ENCODE measurements around the gene ZNF124.
"Not testable (repeated sequence)": the region's sequence is repeated elsewhere in the genome, so short reads cannot be mapped to it uniquely, and the experiment has no call there.

ZNF124 gene

DNA sequence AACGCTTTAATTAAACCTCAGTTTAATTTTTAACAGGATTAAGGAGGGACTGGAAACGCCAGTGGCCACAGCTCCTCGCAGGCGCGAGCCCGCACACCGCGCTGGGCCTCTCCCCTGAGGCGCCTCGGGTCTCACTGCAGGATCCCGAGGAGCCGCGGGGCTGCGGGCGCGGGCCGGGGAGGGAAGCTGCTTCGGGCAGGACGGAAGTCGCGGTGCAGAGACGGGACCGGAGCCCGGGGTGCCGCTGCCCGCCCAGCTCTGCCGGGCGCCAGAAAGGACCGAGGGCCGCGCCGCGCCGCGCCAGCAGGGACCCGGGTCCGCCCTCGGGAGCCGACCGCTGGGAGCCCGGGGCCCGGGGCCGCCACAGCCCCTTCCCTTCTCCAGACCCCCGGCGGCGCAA is 377 bp downstream of the ZNF124 start:
- not testable (repeated sequence) for DNase-seq

DNA sequence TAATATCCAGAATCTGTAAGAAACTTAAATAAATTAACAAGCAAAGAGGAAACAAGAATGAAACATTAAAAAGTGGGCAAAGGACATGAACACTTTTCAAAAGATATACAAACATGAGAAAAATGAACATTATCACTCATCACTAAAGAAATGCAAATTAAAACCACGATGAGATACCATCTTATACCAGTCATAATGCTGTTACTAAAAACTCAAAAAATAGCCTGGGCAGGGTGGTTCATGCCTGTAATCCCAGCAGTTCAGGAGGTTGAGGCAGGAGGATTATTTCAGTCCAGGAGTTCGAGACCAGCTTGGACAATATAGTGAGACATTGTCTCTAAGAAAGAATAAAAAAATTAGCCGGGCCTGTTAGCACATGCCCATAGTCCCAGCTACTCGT is 6.1 kb downstream of the ZNF124 start:
- no peak for DNase-seq

DNA sequence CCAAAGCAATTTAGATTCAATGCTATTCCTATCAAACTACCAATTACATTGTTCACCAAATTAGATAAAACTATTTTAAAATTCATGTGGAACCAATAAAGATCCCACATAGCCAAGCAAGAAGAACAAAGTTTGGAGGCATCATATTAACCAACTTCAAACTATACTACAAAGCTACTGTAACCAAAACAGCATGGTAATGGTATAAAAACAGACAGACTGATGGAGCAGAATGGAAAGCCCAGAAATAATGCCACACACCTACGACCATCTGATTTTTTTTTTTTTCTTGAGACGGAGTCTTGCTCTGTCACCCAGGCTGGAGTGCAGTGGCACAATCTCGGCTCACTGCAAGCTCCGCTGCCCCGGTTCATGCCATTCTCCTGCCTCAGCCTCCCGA is 7.1 kb downstream of the ZNF124 start:
- DNase-seq: no peak

DNA sequence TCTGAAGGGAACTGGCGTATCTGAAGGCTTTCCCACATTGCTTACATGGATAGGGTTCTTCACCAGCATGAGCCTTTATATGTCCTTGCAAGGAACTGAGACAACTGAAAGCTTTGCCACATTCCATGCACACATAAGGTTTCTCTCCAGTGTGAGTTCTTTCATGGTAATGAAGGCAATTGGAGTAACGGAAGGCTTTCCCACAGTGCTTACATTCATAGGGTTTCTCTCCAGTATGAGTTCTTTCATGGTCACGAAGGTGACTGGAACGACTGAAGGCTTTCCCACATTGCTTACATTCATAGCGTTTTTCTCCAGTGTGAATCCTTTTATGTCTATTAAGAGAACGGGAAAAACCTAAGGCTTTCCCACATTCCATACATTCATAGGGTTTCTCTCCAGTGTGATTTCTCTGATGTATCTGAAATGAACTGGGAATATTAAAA is 15.0 kb downstream of the ZNF124 start:
- DNase-seq: no peak

DNA sequence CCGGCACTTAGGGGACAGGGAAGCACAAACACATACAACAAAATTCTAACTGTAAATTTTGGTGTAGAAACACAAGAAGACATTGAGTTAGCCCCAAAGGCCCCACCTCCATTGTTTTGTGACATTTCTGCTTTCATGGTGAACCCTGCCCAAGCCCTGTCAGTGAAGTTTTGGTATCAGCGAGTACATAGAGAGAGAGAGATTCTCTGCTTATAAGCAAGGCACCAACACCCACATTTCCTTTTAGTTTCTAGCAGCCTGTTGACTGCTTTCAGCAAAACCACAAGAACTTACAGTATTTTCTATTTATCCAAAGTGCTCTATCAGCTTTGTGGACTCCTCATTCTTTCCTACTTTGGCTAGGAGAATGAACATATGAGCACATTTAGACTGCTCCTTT is 24.0 kb downstream of the ZNF124 start:
- no peak for DNase-seq

DNA sequence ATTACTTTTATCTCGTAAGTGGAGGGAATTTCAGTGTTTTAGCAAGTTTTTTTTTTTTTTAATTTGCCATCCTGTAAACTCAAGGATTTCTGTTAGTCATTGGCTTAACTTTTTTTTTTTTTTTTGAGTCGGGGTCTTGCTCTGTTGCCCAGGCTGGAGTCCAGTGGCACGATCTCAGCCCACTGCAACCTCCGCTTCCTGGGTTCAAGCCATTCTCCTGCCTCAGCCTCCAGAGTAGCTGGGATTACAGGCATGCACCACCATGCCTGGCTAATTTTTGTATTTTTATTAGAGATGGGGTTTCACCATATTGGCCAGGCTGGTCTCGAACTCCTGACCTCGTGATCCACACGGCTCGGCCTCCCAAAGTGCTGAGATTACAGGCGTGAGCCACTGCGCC is 24.7 kb downstream of the ZNF124 start:
- not testable (repeated sequence) for DNase-seq

DNA sequence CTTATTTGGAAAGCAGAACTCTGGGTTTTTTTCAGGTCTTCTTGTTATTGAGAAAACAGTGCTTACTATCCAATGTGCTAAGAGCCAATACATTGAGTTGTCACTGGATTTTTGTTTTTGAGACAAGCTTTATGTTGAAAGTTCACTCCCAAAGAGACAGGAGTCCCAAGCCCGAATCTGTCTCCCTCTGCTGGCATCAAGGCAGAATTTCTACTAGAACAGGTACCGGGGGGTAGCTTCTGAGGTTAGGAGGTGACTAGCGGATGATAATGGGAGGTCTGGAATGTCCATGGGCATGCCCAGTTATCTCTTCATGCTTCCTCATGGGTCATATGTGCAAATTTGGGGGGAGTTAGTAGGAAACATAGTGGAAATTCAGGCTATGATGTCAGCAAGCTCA is 25.1 kb downstream of the ZNF124 start:
- DNase-seq: no peak

DNA sequence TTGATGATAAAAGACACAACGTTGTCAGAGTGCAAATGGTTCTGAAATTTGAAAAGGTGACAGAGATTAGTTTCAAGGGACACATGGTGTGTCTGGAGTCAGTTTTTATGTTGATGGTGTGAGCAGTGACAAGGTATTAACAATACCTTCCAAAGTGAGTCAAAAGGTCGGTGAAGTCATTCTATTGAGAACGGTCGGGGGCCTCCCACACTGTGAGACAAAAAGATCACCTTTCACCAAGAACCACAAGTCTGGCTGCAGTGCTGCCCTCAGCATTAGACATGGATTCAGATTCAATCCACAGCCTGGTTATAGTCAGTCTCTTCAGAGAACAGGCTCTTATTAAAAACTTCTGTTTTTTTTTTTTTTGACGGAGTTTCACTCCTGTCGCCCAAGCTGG is 26.5 kb downstream of the ZNF124 start:
- DNase-seq: no peak

DNA sequence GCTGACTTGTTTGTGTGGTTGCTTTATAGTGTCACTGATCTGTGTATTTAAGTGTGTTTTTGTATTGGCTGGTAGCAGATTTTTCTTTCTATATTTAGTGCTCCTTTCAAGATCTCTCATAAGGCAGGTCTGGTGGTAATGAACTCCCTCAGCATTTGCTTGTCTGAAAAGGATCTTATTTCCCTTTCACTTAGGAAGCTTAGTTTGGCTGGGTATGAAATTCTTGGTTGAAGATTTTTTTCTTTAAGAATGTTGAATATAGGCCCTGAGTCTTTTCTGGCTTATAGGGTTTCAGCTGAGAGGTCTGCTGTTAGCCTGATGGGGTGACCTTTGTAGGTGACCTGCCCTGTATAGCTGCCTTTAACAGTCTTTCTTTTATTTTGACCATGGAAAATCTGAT is 32.3 kb downstream of the ZNF124 start:
- DNase-seq: not testable (repeated sequence)

DNA sequence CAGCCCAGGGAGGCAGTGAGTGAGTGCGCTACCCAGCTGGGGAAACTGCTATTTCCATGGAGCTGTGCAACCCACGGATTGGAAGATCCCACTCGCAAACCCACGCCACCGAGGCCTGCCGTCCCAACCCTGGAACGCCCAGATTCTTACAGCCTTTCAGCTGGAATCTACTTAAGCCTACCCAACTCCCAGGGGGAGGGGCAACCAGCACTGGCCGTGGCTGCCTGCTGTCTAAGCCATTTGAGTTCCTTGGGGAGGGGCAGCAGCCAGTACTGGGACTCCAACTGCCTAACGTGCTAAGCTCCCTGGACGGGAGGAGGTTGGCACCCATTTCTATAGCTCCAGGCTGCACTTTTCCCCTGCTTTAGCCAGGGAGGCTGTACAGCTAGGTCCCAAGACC is 40.6 kb downstream of the ZNF124 start:
- DNase-seq: no peak

DNA sequence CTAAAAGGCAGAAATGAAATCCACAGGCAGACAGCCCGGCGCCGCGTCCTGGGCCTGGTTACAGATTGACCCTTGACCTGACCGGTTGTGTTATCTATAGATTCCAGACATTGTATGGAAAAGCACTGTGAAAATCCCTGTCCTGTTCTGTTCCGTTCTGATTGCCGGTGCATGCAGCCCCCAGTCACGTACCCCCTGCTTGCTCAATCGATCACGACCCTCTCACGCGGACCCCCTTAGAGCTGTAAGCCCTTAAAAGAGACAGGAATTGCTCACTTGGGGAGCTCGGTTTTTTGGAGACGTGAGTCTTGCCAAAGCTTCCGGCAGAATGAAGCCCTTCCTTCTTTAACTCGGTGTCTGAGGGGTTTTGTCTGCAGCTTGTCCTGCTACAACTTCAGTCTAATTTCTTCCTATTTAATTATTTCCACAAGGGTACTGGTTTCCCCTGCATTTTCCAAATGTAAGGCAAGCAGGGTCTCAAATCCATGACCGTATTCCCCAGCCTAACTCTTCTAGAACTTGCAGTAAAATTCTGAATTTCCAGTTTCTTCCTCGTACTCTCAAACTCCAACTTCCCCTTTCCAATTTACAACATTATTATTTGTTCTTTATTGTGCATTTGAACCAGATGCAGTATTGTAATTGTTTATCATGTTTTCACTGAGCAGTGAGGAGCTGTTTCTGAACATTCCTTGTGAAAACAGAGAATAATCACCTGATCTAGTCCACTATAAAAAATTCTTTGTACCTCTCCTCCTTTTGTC is 44.1 kb downstream of the ZNF124 start:
- not testable (repeated sequence) for DNase-seq

DNA sequence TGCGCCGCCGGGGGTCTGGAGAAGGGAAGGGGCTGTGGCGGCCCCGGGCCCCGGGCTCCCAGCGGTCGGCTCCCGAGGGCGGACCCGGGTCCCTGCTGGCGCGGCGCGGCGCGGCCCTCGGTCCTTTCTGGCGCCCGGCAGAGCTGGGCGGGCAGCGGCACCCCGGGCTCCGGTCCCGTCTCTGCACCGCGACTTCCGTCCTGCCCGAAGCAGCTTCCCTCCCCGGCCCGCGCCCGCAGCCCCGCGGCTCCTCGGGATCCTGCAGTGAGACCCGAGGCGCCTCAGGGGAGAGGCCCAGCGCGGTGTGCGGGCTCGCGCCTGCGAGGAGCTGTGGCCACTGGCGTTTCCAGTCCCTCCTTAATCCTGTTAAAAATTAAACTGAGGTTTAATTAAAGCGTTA is 45.2 kb downstream of the ZNF124 start:
- not testable (repeated sequence) for DNase-seq

DNA sequence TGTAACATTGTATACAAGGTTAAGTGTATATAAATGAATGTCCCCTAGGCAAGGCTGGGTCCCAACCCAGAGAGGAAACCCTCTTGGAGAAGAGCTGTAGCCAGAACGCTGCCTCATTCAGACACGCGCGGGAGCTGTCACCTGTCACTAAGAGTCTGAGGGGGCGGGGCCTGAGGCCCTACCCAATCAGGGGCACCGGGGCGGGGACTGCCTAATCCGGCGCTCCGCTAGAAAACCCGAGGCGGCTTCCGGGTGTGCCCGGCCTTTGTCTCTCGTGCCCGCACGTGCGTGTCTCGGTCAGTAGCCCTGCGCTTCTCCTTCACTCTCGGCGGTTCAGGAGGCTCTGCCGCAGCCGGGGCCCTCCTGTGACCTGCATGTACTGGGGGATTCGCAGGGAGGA is 45.7 kb downstream of the ZNF124 start:
- not testable (repeated sequence) for DNase-seq

DNA sequence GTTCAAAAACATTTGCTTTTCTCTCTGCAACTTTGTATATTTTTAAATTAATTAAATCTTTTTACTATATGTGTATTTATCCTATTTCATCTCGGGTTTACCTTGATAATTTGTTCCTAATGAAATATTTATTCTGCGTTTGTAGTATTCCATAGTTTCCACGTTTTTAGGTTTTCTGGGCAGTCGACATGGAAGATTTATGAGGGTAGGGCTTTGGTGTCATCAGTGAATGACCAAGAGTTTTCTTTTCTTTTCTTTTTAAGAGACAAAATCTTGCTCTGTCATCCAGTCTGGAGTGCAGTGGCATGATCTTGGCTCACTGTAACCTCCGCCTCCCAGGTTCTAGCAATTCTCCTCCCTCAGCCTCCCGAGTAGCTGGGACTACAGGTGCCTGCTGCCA is 50.4 kb downstream of the ZNF124 start:
- DNase-seq: no peak

DNA sequence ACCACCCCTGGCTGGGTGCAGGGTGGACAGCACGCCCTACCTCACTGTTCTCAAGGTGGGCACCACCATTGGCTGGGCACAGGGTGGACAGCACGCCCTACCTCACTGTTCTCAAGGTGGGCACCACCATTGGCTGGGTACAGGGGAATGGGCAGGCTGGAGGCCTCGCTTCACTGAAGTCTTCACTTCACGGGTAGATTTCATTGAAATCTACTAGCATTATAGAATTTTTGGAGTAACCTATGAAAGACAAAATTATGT is 51.5 kb downstream of the ZNF124 start:
- DNase-seq: not testable (repeated sequence)

DNA sequence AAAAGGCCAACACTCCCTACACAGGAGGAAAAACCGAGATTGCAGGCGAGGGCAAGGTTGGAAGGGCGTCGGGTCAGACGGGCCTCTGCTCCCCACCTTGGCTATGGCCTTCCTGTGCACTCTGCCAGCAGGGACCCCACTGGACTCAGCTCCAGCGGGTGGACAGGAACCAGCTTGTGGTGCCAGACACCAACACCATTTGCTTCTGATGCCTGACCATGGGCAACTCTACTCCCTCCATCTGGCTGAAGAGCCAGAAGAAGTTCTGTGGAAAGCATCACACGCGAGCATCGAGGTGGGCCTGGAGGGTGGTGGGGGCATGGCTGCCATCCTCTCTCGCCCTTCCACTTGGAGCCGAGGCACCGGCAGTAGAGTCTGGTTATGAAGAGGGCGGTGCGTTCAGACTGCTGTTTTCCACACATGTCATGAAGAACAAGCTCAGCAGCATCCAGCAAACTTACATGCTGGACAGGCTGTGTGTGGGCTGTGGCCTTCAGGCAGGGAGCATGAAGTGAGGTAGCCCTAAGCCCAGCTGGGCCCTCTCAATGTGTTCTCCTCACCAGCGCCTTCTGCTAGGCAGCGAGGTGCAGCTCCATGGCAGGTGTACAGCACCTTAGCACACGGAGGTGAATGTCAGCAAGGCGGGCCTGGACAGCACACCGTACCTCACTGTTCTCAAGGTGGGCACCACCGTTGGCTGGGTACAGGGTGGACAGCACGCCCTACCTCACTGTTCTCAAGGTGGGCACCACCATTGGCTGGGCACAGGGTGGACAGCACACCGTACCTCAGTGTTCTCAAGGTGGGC is 52.0 kb downstream of the ZNF124 start:
- no peak for DNase-seq

DNA sequence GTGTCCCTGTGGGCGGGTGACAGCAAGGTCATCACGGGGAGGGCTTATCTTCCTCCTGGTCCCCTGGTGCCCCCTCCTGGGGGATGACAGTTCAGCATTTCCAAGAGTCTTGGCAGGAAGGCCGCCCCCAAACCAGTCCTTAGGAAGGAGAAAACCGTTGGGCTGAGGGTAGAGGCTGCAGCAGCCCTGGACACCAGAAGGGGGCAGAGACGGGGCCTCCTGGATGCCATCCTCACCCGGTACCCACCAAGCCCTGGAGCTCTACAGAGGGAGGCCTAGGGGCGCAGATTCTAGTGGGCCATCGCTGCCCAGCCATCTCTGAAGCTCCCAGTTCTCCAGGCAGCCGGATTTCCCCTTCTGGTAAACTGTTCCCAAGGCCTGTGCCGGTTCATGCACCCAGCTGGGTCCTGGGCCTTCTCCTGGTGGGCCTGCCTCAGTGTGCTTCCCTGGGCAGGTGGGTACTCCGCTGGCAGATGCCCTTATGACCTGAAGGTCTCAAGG is 52.8 kb downstream of the ZNF124 start:
- DNase-seq: no peak

DNA sequence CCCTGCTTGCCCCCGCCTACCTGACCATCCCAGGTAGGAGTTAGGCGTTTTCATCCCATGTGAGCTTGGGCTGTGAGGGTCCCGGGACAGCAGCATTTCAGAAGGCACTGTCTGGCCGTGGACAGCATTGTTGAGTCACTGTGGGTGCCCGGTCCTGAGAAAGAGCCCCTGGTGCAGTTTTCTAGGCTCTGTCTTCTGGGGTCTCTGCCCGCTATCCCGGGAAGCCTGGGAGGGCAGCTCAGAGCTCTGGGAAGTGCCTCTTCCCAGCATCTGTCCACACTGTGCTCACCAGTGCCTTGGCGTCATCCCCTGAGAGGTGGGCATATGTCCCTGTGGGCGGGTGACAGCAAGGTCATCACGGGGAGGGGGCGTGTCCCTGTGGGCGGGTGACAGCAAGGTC is 56.3 kb downstream of the ZNF124 start:
- DNase-seq: no peak

DNA sequence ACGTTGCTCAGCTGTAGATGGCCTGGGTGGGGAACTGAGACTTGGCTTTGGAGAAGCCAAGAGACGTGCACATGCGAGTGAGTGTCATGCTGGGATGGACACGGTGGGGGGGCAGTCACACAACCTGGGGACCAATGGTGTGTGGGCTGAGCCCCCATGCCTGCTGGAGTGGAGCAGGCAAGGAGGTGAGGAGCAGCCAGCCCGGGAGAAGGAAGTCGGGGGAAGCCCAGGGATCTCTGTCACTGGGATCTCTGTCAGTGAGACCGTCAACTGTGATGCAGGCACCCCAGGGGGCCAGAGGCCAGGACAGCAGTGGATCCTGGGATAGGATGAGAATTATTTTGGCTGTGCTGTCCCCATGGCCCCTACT is 56.7 kb downstream of the ZNF124 start:
- DNase-seq: no peak

DNA sequence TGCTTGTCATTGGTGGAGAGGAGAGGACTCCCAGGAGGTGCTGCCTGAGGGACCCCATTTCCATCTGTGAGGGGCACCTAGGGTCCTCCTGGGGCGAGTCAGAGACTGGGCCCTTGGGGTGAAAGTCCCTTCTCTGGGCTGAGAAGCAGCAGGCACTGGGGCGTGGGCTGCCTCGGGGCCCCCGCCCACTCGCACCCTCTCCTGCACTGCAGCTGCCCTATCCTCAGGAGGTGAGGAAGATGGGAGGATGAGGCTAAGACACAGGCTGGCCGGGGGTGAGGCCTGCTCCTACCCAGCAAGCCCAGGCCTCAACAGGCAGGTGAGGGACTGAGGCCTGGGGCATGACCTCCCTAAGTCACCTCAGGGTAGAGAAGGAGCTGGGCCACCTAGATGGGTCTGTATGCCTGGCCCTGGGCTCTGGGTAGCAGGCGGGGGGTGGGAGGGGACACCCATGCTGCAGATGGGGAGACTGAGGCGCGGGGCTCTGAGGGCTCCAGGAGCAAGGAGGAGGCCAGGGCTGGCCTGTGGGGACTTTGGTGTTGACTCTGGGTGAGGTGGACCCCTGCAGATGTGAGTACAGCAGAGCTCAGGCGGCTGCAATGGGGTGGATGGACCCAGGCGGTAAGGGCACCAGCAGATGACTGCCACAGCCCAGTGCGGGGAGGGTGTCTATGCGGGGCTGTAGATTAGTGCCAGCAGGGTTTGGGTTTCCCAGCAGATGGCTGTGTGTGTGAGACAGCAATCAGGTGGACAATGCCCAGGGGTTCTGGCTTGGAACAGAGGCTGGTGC is 57.3 kb downstream of the ZNF124 start:
- DNase-seq: no peak

DNA sequence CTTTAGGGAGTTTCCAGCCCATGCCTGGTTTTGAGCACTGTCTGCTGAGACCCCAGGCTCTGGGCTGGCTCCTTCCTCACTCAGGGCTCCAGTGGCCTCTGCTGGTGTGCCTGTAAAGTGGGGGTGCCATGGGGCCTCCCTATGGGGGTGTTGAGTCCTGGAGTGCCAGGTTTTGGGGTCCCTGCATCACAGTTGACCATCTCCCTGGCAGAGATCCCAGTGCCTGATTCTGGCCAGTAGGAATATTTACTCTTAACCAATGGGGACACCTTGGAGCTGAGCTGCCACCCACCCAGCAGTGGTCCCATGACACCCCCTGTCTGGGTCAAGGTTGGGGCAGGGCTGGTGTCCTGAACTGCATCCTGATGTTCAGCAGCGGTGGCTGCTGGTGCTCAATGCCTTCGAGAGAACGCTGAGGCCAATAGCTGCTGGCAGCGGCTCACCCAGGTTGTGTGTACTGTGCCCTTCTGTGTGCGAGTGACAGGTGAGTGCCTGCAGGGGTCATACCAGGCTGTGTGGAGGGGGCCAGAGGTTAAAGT is 58.0 kb downstream of the ZNF124 start:
- DNase-seq: no peak

DNA sequence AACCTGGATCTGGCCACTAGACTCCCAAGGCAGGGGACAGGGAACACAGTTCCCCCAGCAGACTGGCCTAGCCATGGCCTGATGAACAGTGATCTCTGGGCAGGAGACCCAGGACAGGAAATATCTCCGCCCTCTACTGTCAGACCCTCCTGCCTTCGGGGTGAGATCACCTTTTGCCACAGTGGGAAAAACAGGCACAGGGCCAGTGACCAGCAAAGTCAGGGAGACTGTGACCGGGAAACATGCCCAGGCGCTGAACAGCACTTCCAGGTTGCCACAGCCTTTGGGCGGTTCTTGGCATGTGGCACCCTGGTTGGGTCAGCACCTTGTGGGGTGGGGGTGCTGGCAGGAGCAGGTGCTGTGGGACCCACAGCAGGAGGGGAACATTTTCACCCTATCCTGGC is 58.7 kb downstream of the ZNF124 start:
- DNase-seq: no peak

DNA sequence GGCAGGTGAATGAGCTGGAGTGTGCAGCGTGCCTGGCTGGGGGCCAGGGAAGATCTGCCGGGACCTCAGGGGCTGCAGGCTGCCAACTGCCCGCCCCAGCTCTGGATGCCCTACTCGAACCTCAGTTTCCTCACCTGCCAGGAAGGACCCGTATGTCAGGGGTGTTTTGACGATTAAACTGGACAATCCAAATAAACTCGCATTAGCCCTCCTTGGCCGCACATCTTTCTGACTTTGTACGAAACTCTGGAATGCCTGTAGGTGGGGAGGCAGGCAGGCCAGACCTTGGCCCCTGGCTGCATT is 59.4 kb downstream of the ZNF124 start:
- no peak for DNase-seq

All from right forelimb (tissue), 1 donor.